Spleen (tissue), 7 donors: ENCODE results near the gene ANXA10.

Experiments
- CTCF ChIP-seq, 11 experiments: fragments of 200-600 bp in 7 of 11; fragments of 450-650 bp in 4 of 11; sonication (generic) in 4 of 11; IDR thresholded peaks in 8 of 11; conservative IDR thresholded peaks in 3 of 11; 1 replicate in 7 of 11; 2 replicates in 4 of 11; pipeline versions ENCODE4 v1.4.0 to v1.8.0; 2016 to 2021; ENCODE audit warnings: antibody characterized with exemption in 11 of 11, inconsistent platforms in 4 of 11, mild to moderate bottlenecking in 1 of 11
- POLR2A ChIP-seq, 3 donors: fragments of 450-650 bp; IDR thresholded peaks; one replicate each; pipeline ENCODE4 v1.5.1; 2017; ENCODE audit warnings: antibody characterized with exemption in 3 of 3, mild to moderate bottlenecking in 1 of 3
- POLR2AphosphoS5 ChIP-seq, 3 donors: sonication (generic); formaldehyde crosslinking; IDR thresholded peaks; one replicate each; pipeline ENCODE4 v1.5.1; 2017; ENCODE audit warnings: antibody characterized with exemption in 3 of 3
- donor health status: DM: no; HTN: no; CAD: no; lungs with moderate emphysema.
- donor health status: DM: no; HTN: no; CAD: no.
- donor health status: DM: no; HTN: no; CAD: no.

- TF ChIP-seq CTCF (IDR thresholded peaks at IDR 0.05 in 8 of 11, conservative IDR thresholded peaks at IDR 0.05 in 3 of 11) (no peak), POLR2AphosphoS5 (IDR thresholded peaks at IDR 0.05) (no peak), POLR2A (IDR thresholded peaks at IDR 0.05) (no peak)
Observed at GRCh38 chr4:168164915-168165548, 72.7 kb downstream of the ANXA10 start.
